Osteocyte (in vitro differentiated cells): Measurements from ENCODE around the gene CYP1A1. TPM values are rescaled to one million over a fixed set of nuclear protein-coding genes. Genes with fewer than 3 reads are reported as not detected.

Experiments used
- DNase-seq: peaks from one replicate; pipeline ENCODE4 v3.0.0; 2021; ENCODE audit warnings: mixed read lengths; ENCODE audit not compliant: unreplicated experiment; ENCODE audit errors: extremely low spot score
- H3K27ac Mint-ChIP-seq: one replicate; pipeline ENCODE4 v1.8.0; 2021; ENCODE audit warnings: mild to moderate bottlenecking, mixed read lengths; ENCODE audit not compliant: unreplicated experiment
- H3K27me3 Mint-ChIP-seq: one replicate; pipeline ENCODE4 v1.8.0; 2021; ENCODE audit warnings: mixed read lengths; ENCODE audit not compliant: unreplicated experiment
- H3K36me3 Mint-ChIP-seq: one replicate; pipeline ENCODE4 v1.8.0; 2021; ENCODE audit warnings: mixed read lengths; ENCODE audit not compliant: unreplicated experiment
- H3K4me1 Mint-ChIP-seq: one replicate; pipeline ENCODE4 v1.8.0; 2021; ENCODE audit warnings: mixed read lengths; ENCODE audit not compliant: unreplicated experiment
- H3K4me3 Mint-ChIP-seq: one replicate; pipeline ENCODE4 v1.8.0; 2021; ENCODE audit warnings: mild to moderate bottlenecking, moderate library complexity, mixed read lengths; ENCODE audit not compliant: unreplicated experiment
- H3K9me3 Mint-ChIP-seq: one replicate; pipeline ENCODE4 v1.8.0; 2021; ENCODE audit warnings: mixed read lengths; ENCODE audit not compliant: unreplicated experiment
- total RNA-seq: library from RNA; stranded (reverse); gene quantifications from 2 replicates; pipeline ENCODE4 v1.2.1, GENCODE V29; 2021
- TF ChIP-seq, protein P1 (sequence below): fragments of 200-600 bp; sonication (generic); IDR thresholded peaks from 2 replicates; pipeline ENCODE4 v1.5.0; 2021; ENCODE audit warnings: antibody characterized with exemption, mild to moderate bottlenecking, moderate library complexity

The CYP1A1 gene
- total RNA-seq, 1 donor from 2014 or later: 0.24 TPM

GRCh38 chr15:74724570-74725224 is 631 bp downstream of the CYP1A1 start:
- Mint-ChIP-seq H3K27me3 (no peaks in the 10 kb centered on the region), H3K4me3 (peak overlapping the region; percentile 60), H3K27ac (no peak overlapping the region), H3K9me3 (no peaks in the 10 kb centered on the region), H3K4me1 (peaks cover 18% of the 10 kb centered on the region), H3K36me3 (no peaks in the 10 kb centered on the region)
- DNase-seq: no peak
- TF ChIP-seq, protein P1, sequence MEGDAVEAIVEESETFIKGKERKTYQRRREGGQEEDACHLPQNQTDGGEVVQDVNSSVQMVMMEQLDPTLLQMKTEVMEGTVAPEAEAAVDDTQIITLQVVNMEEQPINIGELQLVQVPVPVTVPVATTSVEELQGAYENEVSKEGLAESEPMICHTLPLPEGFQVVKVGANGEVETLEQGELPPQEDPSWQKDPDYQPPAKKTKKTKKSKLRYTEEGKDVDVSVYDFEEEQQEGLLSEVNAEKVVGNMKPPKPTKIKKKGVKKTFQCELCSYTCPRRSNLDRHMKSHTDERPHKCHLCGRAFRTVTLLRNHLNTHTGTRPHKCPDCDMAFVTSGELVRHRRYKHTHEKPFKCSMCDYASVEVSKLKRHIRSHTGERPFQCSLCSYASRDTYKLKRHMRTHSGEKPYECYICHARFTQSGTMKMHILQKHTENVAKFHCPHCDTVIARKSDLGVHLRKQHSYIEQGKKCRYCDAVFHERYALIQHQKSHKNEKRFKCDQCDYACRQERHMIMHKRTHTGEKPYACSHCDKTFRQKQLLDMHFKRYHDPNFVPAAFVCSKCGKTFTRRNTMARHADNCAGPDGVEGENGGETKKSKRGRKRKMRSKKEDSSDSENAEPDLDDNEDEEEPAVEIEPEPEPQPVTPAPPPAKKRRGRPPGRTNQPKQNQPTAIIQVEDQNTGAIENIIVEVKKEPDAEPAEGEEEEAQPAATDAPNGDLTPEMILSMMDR: no peak

DNA sequence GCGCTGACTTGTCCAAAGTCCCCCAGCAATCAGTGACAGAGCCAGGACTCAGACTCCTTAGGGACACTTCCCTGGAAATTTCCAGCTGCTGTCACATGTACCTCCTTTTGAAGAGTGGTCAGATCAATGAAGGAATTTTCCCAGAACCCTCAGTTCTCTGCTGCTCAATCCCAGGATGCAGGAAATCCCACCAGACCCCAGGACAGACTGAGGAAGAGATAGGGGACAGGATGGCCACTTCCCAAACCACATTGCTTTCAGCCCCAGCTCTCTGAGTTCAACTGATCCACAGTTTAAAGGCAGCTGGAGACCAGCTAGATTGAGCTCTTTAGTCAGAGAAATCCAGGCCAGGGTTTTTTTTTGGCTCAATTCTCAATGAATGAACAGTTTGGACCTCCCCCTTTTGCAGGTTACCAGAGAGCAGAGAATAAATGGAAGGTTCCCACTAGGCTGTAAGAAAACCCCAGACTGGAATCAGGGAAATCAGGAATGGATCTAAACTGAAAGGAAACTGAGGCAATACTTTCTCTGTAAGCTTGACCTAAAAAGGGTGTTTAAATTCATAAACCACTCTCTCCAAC is 1.5 kb downstream of the CYP1A1 start:
- TF ChIP-seq, protein P1: no peak
- Mint-ChIP-seq H3K4me3 (no peak overlapping the region), H3K27ac (no peak overlapping the region), H3K36me3 (no peaks in the 10 kb centered on the region), H3K9me3 (no peaks in the 10 kb centered on the region), H3K4me1 (peaks cover 18% of the 10 kb centered on the region), H3K27me3 (no peaks in the 10 kb centered on the region)
- no peak for DNase-seq

- H3K9me3 Mint-ChIP-seq: no peaks in the 10 kb centered on the region
- H3K36me3 Mint-ChIP-seq: no peaks in the 10 kb centered on the region
- no peak overlapping the region for H3K4me3 Mint-ChIP-seq
- H3K27me3 Mint-ChIP-seq: no peaks in the 10 kb centered on the region
- DNase-seq: no peak
- TF ChIP-seq, protein P1: no peak
- H3K4me1 Mint-ChIP-seq: peaks cover 18% of the 10 kb centered on the region
- no peak overlapping the region for H3K27ac Mint-ChIP-seq
Measured at GRCh38 chr15:74723187-74723586, 2.1 kb downstream of the CYP1A1 start.

- H3K36me3 Mint-ChIP-seq: no peaks in the 10 kb centered on the region
- TF ChIP-seq, protein P1: no peak
- no peaks in the 10 kb centered on the region for H3K27me3 Mint-ChIP-seq
- peak; percentile 79 for DNase-seq
- no peaks in the 10 kb centered on the region for H3K9me3 Mint-ChIP-seq
- H3K4me1 Mint-ChIP-seq: peaks cover 14% of the 10 kb centered on the region
- H3K27ac Mint-ChIP-seq: no peak overlapping the region
- no peak overlapping the region for H3K4me3 Mint-ChIP-seq
Measured at GRCh38 chr15:74722591-74722990, 2.7 kb downstream of the CYP1A1 start.

DNA sequence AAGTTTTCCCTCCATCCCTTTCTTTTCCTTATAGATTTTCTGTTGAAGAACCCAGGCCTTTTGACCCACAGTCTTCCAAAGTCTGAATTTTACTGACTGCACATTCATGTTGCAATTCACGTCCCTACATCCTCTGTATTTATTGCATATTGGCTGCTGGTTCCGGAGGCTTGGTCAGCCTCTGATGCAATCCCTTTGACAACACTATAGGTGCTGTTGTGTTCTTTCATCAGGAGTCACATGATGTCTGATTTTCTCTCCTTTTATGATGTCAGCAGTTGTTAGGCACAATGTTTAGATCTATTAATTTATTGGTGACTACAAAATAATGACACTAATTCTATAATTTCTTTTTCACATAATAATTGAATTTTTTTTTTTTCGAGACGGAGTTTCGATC is 8.7 kb downstream of the CYP1A1 start:
- TF ChIP-seq, protein P1: no peak
- no peak overlapping the region for H3K27ac Mint-ChIP-seq
- no peaks in the 10 kb centered on the region for H3K9me3 Mint-ChIP-seq
- H3K36me3 Mint-ChIP-seq: no peaks in the 10 kb centered on the region
- DNase-seq: no peak
- no peaks in the 10 kb centered on the region for H3K4me1 Mint-ChIP-seq
- no peak overlapping the region for H3K4me3 Mint-ChIP-seq
- H3K27me3 Mint-ChIP-seq: peaks cover 14% of the 10 kb centered on the region
